MM.1S (cell line): ENCODE data around the gene ABCA1.

Source experiments
- DNase-seq: peaks from one replicate; pipeline ENCODE4 v3.0.0-alpha.2; 2015
- H2AFZ ChIP-seq: fragments of 300-600 bp; sonication (generic); 2 replicates; pipeline ENCODE4 v1.6.0; 2016; ENCODE audit warnings: antibody characterized with exemption, low read length
- H3F3A ChIP-seq: fragments of 300-600 bp; sonication (generic); 2 replicates; pipeline ENCODE4 v1.6.1; 2016; ENCODE audit warnings: mild to moderate bottlenecking, antibody characterized with exemption, low read length, moderate library complexity, mixed read lengths; ENCODE audit not compliant: insufficient read depth
- H3K27ac ChIP-seq: fragments of 300-600 bp; sonication (generic); 2 replicates; pipeline ENCODE4 v1.5.1; 2016; ENCODE audit warnings: mild to moderate bottlenecking, low read length
- H3K27me3 ChIP-seq: fragments of 300-600 bp; sonication (generic); replicated peaks from 2 replicates; pipeline ENCODE4 v1.6.0; 2016; ENCODE audit warnings: low read length; ENCODE audit not compliant: insufficient read depth
- H3K36me3 ChIP-seq: fragments of 300-600 bp; sonication (generic); replicated peaks from 2 replicates; pipeline ENCODE4 v1.6.1; 2016; ENCODE audit warnings: mild to moderate bottlenecking, low read length, mixed read lengths; ENCODE audit not compliant: insufficient read depth
- H3K4me1 ChIP-seq: fragments of 300-600 bp; sonication (generic); 2 replicates; pipeline ENCODE4 v1.6.1; 2016; ENCODE audit warnings: low read length, mixed read lengths
- H3K4me2 ChIP-seq: fragments of 300-600 bp; sonication (generic); 2 replicates; pipeline ENCODE4 v1.6.0; 2016; ENCODE audit warnings: low read depth, low read length
- H3K4me3 ChIP-seq: fragments of 300-600 bp; sonication (generic); 2 replicates; pipeline ENCODE4 v1.5.1; 2016; ENCODE audit warnings: low read length, mixed read lengths
- H3K79me2 ChIP-seq: fragments of 300-600 bp; sonication (generic); 2 replicates; pipeline ENCODE4 v1.6.1; 2016; ENCODE audit warnings: mixed run types, low read length, mixed read lengths
- H3K9ac ChIP-seq: fragments of 300-600 bp; sonication (generic); 2 replicates; pipeline ENCODE4 v1.6.1; 2016; ENCODE audit warnings: low read length, mixed read lengths
- H3K9me2 ChIP-seq: fragments of 300-600 bp; sonication (generic); replicated peaks from 2 replicates; pipeline ENCODE4 v1.6.1; 2016; ENCODE audit warnings: mild to moderate bottlenecking, low read length, mixed read lengths; ENCODE audit not compliant: insufficient read depth
- H3K9me3 ChIP-seq: fragments of 300-600 bp; sonication (generic); replicated peaks from 2 replicates; pipeline ENCODE4 v1.6.1; 2016; ENCODE audit warnings: mild to moderate bottlenecking, low read length, mixed read lengths; ENCODE audit not compliant: insufficient read depth
- H4K20me1 ChIP-seq: fragments of 300-600 bp; sonication (generic); 2 replicates; pipeline ENCODE4 v1.6.1; 2016; ENCODE audit warnings: mild to moderate bottlenecking, low read length, moderate library complexity, mixed read lengths; ENCODE audit not compliant: insufficient read depth
- CTCF ChIP-seq: fragments of 300-600 bp; sonication (generic); IDR thresholded peaks from 2 replicates; pipeline ENCODE4 v1.5.1; 2016; ENCODE audit warnings: antibody characterized with exemption, low read length, mixed read lengths
- EZH2 ChIP-seq: fragments of 300-600 bp; sonication (generic); optimal IDR thresholded peaks from 2 replicates; pipeline ENCODE3; 2017; ENCODE audit warnings: low read depth, mild to moderate bottlenecking, antibody characterized with exemption, low read length, mixed read lengths
- EZH2phosphoT487 ChIP-seq: fragments of 300-600 bp; sonication (generic); IDR thresholded peaks from 2 replicates; pipeline ENCODE4 v1.6.1; 2018; ENCODE audit warnings: antibody characterized with exemption, low read length

ABCA1 gene

GRCh38 chr9:104875320-104875719 is 52.6 kb downstream of the ABCA1 start:
- H3K27me3 ChIP-seq: no peaks in the 10 kb centered on the region
- no peak overlapping the region for H3K9ac ChIP-seq
- DNase-seq: no peak
- H2AFZ ChIP-seq: no peak overlapping the region
- no peaks in the 10 kb centered on the region for H3K36me3 ChIP-seq
- H3F3A ChIP-seq: no peaks in the 10 kb centered on the region
- no peak overlapping the region for H3K4me2 ChIP-seq
- H3K4me3 ChIP-seq: no peak overlapping the region
- no peak overlapping the region for H3K27ac ChIP-seq
- H3K79me2 ChIP-seq: no peaks in the 10 kb centered on the region
- TF ChIP-seq CTCF (no peak), EZH2 (no peak), EZH2phosphoT487 (no peak)
- no peaks in the 10 kb centered on the region for H3K4me1 ChIP-seq
- H3K9me3 ChIP-seq: no peaks in the 10 kb centered on the region
- H4K20me1 ChIP-seq: no peaks in the 10 kb centered on the region
- H3K9me2 ChIP-seq: no peaks in the 10 kb centered on the region

GRCh38 chr9:104873489-104873850 is 54.5 kb downstream of the ABCA1 start:
- Histone ChIP-seq H3K9ac (no peak overlapping the region), H3K4me3 (no peak overlapping the region), H3K36me3 (no peaks in the 10 kb centered on the region), H3K9me2 (no peaks in the 10 kb centered on the region), H3K79me2 (no peaks in the 10 kb centered on the region), H3K4me2 (no peak overlapping the region), H3K27ac (no peak overlapping the region), H3K9me3 (no peaks in the 10 kb centered on the region), H3F3A (no peaks in the 10 kb centered on the region), H4K20me1 (no peaks in the 10 kb centered on the region), H3K4me1 (no peaks in the 10 kb centered on the region), H3K27me3 (no peaks in the 10 kb centered on the region), H2AFZ (no peak overlapping the region)
- DNase-seq: no peak
- TF ChIP-seq EZH2phosphoT487 (no peak), EZH2 (no peak), CTCF (no peak)

GRCh38 chr9:104872656-104873488 is 55.1 kb downstream of the ABCA1 start:
- H3K27me3 ChIP-seq: no peaks in the 10 kb centered on the region
- no peaks in the 10 kb centered on the region for H3K4me1 ChIP-seq
- no peaks in the 10 kb centered on the region for H3K9me2 ChIP-seq
- no peak overlapping the region for H3K4me2 ChIP-seq
- H4K20me1 ChIP-seq: no peaks in the 10 kb centered on the region
- no peaks in the 10 kb centered on the region for H3F3A ChIP-seq
- TF ChIP-seq EZH2 (no peak), CTCF (no peak)
- no peaks in the 10 kb centered on the region for H3K36me3 ChIP-seq
- no peak overlapping the region for H3K4me3 ChIP-seq
- H3K27ac ChIP-seq: no peak overlapping the region
- no peak for DNase-seq
- no peak overlapping the region for H3K9ac ChIP-seq
- H2AFZ ChIP-seq: no peak overlapping the region
- H3K79me2 ChIP-seq: no peaks in the 10 kb centered on the region
- no peaks in the 10 kb centered on the region for H3K9me3 ChIP-seq
